Measurements from ENCODE around the gene TRIP12. TPM values are rescaled to one million over a fixed set of nuclear protein-coding genes. Genes with fewer than 3 reads are reported as not detected.

The TRIP12 gene
- total and polyA plus RNA-seq, 2 of the 13 experiments (the other 11 are each of a cell fraction or from before 2014, with no cell fraction given): 72.1 to 153 TPM

- TF ChIP-seq HOXA7 (CRISPR knock-in tag; IDR thresholded peaks at IDR 0.05): no peak
- TF ChIP-seq HNF4A (CRISPR knock-in tag; IDR thresholded peaks at IDR 0.05): no peak
- TF ChIP-seq ZNF260 (CRISPR knock-in tag; IDR thresholded peaks at IDR 0.05; ENCODE audit: borderline replicate concordance, low read depth): no peak
- no peak for TF ChIP-seq NFRKB (IDR thresholded peaks at IDR 0.05)
- TF ChIP-seq, protein P1, sequence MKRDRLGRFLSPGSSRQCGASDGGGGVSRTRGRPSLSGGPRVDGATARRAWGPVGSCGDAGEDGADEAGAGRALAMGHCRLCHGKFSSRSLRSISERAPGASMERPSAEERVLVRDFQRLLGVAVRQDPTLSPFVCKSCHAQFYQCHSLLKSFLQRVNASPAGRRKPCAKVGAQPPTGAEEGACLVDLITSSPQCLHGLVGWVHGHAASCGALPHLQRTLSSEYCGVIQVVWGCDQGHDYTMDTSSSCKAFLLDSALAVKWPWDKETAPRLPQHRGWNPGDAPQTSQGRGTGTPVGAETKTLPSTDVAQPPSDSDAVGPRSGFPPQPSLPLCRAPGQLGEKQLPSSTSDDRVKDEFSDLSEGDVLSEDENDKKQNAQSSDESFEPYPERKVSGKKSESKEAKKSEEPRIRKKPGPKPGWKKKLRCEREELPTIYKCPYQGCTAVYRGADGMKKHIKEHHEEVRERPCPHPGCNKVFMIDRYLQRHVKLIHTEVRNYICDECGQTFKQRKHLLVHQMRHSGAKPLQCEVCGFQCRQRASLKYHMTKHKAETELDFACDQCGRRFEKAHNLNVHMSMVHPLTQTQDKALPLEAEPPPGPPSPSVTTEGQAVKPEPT (CRISPR knock-in tag; IDR thresholded peaks at IDR 0.05; ENCODE audit: low read depth): no peak
- no peak for TF ChIP-seq MLLT10 (CRISPR knock-in tag; IDR thresholded peaks at IDR 0.05)
- TF ChIP-seq, protein P2, sequence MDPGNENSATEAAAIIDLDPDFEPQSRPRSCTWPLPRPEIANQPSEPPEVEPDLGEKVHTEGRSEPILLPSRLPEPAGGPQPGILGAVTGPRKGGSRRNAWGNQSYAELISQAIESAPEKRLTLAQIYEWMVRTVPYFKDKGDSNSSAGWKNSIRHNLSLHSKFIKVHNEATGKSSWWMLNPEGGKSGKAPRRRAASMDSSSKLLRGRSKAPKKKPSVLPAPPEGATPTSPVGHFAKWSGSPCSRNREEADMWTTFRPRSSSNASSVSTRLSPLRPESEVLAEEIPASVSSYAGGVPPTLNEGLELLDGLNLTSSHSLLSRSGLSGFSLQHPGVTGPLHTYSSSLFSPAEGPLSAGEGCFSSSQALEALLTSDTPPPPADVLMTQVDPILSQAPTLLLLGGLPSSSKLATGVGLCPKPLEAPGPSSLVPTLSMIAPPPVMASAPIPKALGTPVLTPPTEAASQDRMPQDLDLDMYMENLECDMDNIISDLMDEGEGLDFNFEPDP (CRISPR knock-in tag; conservative IDR thresholded peaks at IDR 0.05): no peak
- TF ChIP-seq SMAD3 (CRISPR knock-in tag; IDR thresholded peaks at IDR 0.05): no peak
- peak; percentile 98 for TF ChIP-seq YY1 (IDR thresholded peaks at IDR 0.05; ENCODE audit: insufficient read depth, insufficient replicate concordance, low read depth, low read length)
- no peak for TF ChIP-seq ZNF577 (CRISPR knock-in tag; IDR thresholded peaks at IDR 0.05; ENCODE audit: borderline replicate concordance, low read depth)
- no peak; the same call in 1 of the 2 replicates for TF ChIP-seq ZNF607 (CRISPR knock-in tag; IDR thresholded peaks at IDR 0.05; ENCODE audit: borderline replicate concordance)
- no peak for TF ChIP-seq JUN (CRISPR knock-in tag; IDR thresholded peaks at IDR 0.05)
- no peak for TF ChIP-seq TP53 (CRISPR knock-in tag; conservative IDR thresholded peaks at IDR 0.05)
- TF ChIP-seq ZNF720 (CRISPR knock-in tag; IDR thresholded peaks at IDR 0.05): no peak
- no peak for TF ChIP-seq ZNF296 (CRISPR knock-in tag; conservative IDR thresholded peaks at IDR 0.05)
- no peak for TF ChIP-seq ZNF850 (CRISPR knock-in tag; conservative IDR thresholded peaks at IDR 0.05)
- TF ChIP-seq HIVEP1 (CRISPR knock-in tag; IDR thresholded peaks at IDR 0.05): 0 out of 2 replicates have a peak, but pooled peaks have one; percentile 36
- no peak for TF ChIP-seq TARDBP (CRISPR knock-in tag; IDR thresholded peaks at IDR 0.05)
- no peak for TF ChIP-seq SYNCRIP (IDR thresholded peaks at IDR 0.05; ENCODE audit: insufficient read depth, low read depth, low read length)
- TF ChIP-seq SUZ12 (IDR thresholded peaks at IDR 0.05; ENCODE audit: low read depth, low read length): no peak
- no peak; the same call in 1 of the 2 replicates for TF ChIP-seq TEAD2 (CRISPR knock-in tag; IDR thresholded peaks at IDR 0.05)
- TF ChIP-seq HMG20A (CRISPR knock-in tag; IDR thresholded peaks at IDR 0.05; ENCODE audit: borderline replicate concordance): no peak; the same call in 1 of the 2 replicates
- TF ChIP-seq MBNL3 (CRISPR knock-in tag; conservative IDR thresholded peaks at IDR 0.05): no peak
- no peak for TF ChIP-seq AGO1 (IDR thresholded peaks at IDR 0.05; ENCODE audit: low read depth, low read length, poor library complexity, severe bottlenecking)
- no peak for TF ChIP-seq ZNF674 (CRISPR knock-in tag; IDR thresholded peaks at IDR 0.05; ENCODE audit: low read depth)
- TF ChIP-seq, protein P3, sequence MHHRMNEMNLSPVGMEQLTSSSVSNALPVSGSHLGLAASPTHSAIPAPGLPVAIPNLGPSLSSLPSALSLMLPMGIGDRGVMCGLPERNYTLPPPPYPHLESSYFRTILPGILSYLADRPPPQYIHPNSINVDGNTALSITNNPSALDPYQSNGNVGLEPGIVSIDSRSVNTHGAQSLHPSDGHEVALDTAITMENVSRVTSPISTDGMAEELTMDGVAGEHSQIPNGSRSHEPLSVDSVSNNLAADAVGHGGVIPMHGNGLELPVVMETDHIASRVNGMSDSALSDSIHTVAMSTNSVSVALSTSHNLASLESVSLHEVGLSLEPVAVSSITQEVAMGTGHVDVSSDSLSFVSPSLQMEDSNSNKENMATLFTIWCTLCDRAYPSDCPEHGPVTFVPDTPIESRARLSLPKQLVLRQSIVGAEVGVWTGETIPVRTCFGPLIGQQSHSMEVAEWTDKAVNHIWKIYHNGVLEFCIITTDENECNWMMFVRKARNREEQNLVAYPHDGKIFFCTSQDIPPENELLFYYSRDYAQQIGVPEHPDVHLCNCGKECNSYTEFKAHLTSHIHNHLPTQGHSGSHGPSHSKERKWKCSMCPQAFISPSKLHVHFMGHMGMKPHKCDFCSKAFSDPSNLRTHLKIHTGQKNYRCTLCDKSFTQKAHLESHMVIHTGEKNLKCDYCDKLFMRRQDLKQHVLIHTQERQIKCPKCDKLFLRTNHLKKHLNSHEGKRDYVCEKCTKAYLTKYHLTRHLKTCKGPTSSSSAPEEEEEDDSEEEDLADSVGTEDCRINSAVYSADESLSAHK (CRISPR knock-in tag; IDR thresholded peaks at IDR 0.05; ENCODE audit: borderline replicate concordance): no peak
Observed at GRCh38 chr2:229922449-229923386, 909 bp upstream of the TRIP12 start, which contains the start of gene FBXO36 (continued).
